Hematopoietic multipotent progenitor cell treated with erythropoietin and hydrocortisone succinate and interleukin-3 and kit ligand, for 17 days (in vitro differentiated cells): ENCODE data around the gene DISP3.

ENCODE experiments used
- DNase-seq: peaks from one replicate; pipeline ENCODE4 v3.0.0-alpha.2; 2015; ENCODE audit warnings: low spot score

DISP3 gene, protein sequence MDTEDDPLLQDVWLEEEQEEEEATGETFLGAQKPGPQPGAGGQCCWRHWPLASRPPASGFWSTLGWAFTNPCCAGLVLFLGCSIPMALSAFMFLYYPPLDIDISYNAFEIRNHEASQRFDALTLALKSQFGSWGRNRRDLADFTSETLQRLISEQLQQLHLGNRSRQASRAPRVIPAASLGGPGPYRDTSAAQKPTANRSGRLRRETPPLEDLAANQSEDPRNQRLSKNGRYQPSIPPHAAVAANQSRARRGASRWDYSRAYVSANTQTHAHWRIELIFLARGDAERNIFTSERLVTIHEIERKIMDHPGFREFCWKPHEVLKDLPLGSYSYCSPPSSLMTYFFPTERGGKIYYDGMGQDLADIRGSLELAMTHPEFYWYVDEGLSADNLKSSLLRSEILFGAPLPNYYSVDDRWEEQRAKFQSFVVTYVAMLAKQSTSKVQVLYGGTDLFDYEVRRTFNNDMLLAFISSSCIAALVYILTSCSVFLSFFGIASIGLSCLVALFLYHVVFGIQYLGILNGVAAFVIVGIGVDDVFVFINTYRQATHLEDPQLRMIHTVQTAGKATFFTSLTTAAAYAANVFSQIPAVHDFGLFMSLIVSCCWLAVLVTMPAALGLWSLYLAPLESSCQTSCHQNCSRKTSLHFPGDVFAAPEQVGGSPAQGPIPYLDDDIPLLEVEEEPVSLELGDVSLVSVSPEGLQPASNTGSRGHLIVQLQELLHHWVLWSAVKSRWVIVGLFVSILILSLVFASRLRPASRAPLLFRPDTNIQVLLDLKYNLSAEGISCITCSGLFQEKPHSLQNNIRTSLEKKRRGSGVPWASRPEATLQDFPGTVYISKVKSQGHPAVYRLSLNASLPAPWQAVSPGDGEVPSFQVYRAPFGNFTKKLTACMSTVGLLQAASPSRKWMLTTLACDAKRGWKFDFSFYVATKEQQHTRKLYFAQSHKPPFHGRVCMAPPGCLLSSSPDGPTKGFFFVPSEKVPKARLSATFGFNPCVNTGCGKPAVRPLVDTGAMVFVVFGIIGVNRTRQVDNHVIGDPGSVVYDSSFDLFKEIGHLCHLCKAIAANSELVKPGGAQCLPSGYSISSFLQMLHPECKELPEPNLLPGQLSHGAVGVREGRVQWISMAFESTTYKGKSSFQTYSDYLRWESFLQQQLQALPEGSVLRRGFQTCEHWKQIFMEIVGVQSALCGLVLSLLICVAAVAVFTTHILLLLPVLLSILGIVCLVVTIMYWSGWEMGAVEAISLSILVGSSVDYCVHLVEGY (N-terminal part only)

DNA sequence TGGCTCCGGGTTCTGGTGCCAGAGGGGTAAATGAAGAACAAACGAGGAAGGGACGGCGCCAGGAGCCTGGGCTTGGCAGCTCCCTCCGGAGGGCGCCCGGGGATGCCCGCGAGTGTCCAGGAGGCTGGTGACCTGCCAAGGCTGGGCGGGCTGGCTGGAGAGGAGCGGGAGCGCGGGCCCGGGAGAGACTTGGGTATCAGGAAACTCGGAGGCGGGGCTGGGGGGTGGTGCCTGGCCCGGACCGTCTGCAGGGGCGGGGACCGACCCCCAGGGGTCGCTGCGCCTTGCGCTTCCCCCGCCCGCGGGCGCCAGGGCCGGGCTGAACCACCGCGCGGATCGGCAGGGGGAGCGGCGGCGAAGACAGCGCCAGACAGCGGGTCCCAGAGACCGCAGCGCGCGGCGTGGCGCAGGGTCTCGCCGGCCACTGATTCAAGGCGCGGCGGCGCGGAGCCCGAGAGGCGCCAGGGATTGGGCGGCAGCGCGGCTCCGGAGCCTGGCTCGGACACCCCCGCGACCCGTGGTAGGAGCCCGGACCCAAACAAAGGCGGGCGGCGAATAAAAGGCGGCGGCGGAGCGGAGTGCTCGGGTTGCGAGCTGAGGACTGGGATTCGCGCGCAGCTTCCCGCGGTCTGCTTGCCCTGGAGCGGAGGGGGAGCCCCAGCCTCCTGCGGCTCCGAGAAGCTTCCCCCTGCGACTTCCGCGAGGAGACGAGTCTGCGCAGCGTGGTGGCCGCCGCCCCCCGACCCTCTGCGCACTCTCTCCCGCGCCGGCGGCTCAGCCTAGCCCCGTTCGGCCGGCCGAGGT, at the start of gene DISP3:
Gene DISP3, plus strand, starts transcription at position 585 of the 804 bp plus-strand sequence. CDS start 21,838 bp downstream, outside the sequence.
- DNase-seq: no peak

DNA sequence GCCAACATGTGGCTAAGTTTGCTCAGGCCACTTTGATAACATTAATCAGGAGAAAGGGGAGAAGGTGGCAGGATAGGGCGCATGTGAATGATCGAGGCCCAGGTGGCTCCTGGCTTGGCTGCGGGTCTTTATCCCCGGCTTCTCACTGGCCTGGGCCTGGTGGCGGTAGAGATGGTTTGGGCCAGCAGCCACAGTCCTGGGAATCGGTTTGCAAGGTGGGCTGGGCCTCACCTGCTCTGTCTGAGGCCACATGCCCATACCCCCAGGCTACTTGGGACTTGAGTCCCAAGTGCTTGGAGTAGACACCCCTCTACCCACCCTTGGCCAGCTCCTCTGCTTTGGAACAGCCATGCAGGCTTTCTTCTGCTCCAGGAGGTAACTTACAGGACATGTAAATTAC, 49.7 kb upstream of the DISP3 start:
- no peak for DNase-seq

DNA sequence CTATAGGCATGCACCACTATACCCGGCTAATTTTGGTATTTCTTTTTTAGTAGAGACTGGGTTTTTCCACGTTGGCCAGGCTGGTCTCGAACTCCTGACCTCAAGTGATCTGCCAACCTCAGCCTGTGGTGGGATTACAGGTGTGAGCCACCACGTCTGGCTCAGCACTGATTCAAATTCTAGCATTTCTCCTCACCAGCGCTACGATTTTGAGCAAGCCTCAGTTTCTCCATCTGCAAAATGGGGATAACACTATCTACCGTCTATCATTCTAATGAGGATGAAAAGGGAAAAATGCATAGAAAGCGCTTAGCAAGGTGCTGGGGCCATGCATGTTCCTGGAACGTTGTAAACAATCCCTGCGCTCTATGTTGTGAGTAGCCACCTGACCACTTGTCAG, 49.0 kb upstream of the DISP3 start:
- DNase-seq: no peak

DNA sequence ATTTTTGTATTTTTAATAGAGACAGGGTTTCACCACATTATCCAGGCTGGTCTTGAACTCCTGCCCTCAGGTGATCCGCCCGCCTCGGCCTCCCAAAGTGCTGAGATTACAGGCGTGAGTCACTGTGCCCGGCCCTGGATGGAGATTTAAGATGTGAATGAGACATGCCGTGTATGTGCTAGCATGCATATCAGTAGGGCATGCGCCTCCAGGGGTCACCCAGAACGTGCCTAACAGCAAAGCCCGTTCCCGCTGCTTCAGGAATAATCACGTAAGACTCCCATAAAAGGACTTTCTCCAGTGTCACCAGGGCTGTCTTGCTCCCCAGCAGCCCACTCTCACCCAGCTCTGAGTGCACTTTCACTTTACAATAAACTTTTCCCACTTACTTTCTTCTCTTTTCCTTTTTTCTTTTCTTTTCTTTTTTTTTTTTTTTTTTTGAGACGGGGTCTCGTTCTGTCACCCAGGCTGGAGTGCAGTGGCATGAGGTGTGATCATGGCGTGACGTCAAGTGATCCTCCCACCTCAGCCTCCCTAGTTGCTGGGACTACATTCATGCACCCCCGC, 46.9 kb upstream of the DISP3 start:
- no peak for DNase-seq

DNA sequence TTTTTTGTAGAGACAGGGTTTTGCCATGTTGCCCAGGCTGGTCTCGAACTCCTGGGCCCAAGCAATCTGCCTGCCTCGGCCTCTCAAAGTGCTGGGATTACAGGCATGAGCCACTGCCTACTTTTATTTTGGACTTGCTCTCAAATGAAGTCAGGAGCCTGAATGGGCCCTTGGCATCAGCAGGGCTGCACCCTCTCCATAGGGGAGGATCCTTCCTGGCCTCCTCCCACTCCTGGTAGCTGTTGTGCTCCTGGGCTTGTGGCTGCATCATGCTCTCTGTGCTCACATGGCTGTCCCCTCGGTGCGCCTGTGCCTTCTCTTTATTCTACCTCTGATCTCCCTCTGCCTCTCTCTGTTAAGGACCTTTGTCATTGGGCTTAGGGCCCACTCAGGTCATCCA, 46.4 kb upstream of the DISP3 start:
- DNase-seq: no peak

DNA sequence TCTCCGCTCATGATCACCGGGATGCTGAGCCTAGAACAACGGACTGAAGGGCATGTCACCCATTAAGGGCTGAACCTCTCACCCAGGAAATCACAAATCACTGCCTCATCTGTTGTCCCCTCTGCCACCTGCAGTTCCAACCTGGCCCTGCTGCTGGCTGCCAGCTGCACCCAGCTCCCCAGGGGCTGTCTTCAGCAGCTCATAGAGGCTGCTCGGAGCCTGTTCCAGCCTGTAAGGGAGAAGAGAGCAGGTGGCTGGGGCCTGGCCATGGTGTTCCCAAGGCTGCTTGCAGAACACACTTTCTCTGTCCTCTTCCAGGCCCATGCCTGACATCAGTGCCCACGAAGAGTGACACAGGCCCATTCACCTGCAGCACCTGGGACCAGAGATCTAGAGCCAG, 44.5 kb upstream of the DISP3 start:
- no peak for DNase-seq

DNA sequence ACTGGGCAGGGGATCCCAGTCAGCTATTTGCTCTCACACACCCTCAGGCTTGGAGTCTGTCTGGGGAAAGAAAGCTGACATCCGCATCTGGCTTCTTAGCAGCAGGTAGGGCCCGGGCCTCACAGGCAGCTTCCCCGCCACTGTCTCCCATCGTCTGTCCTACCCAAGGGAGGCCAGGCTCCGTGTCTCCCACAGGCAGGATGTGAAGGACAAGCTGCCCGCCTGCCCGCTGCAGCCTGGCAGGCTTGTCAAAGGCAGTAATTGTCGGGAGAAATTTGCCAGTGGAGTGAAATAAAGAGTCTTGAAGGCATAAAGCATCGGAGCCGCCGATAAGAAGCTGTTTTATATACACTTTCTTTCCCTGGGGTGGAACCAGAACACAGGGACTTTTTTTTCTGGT, 44.0 kb upstream of the DISP3 start:
- DNase-seq: no peak

DNA sequence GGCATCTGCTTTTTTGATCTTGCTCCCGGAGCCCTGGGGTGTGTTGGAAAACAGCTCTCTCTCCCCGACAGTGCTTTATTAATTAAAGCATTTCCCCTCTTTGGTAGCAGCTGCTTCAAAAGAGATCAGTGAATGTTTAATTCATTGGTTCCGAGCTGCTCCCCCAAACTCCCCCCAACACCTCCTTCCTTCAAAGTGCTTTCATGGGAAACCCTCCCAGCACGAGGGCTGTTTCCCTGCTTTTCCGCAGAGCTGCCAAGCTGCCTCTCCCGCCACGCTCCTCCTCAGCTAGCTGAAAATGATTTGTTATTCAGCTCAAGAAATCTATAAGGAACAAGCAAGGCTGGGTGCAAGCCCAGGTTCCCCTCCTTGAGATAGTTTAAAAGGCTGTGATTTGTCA, 40.0 kb upstream of the DISP3 start:
- no peak for DNase-seq

DNA sequence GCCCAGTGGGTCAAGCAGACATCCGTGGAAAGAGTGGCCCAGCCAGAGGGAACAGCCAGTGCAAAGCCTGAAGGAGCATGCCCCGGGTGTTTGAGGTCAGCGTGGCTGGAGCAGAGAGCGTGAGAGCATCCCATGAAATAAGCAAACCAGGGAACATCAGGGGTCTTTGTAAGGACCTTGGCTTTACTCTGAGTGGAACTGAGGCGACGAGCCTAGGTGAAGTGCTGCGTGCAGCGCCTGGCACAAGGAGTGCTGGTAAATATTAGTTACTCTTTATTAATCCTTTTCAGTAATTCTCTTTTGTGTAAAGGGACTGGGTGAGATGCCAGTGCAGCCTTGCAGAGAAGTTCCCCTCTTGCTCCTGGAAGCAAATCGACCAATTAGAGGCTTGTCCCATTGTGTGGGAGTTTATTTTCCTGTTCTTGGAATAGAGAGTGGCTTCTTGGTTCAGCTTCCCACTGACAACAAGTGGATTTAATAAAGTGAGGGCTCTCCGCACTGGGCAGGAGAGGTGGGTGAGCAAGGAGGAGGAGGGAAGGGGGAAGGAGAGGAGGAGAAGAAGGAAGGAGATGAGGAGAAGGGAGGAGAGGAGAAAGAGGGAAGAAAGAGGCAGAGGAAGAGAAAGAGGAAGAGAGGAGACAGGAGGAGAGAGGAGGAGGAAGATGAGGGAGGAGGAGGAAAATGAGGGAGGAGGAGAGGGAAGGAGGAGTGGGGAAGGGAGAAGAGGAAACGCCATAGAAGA, 37.6 kb upstream of the DISP3 start:
- DNase-seq: no peak

DNA sequence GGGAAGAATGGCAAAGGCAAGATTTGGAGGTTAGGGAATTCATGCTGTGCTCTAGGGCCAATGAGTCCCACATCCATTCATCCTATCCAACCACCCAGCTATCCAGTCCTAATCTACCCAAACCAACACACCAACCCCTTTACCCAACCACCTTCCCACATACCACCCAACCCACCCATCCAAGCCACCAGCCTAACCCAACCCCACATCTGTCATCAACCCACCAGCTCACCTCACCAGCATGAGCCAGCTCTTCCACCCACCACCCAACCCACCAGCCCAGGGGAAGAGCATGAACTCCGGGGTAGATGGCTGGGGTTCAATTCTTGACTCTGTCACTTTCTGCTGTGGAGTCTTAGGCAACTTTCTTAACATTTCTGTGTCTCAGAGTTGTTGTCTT, 35.9 kb upstream of the DISP3 start:
- DNase-seq: no peak

DNA sequence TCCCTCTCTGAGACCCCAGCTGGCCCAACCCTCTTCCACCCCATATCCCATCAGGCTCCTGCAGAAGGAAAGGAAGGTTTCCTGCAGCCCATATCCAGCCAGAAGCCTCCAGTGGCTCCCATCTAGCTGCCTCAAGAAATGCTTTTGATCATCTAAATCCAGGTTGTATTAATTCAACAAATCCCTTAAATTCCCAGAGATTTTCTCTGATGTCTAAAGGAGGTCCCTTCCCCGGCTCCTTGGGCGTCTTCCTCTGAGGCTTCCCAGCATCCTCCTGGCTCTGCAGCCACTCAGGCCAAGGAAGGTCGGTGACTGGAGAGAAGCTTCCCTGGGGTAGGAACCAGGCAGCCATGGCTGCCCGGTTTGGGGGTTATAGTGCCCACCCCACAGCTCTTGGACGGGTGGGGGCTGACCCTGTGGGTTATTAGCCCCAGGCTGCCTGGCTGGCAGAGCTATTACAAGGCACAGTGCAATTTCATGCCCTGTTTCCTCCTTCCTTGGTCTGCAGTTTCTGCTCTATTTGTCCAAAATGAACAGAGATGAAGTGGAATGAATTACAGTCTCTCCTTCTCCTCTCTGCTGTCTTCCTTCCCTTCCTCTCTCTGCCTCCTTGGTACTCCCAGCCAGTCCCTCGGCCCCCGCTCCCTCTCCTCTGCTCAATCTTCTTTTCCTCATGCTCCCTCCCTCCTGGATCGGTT, 34.8 kb upstream of the DISP3 start:
- no peak for DNase-seq

DNA sequence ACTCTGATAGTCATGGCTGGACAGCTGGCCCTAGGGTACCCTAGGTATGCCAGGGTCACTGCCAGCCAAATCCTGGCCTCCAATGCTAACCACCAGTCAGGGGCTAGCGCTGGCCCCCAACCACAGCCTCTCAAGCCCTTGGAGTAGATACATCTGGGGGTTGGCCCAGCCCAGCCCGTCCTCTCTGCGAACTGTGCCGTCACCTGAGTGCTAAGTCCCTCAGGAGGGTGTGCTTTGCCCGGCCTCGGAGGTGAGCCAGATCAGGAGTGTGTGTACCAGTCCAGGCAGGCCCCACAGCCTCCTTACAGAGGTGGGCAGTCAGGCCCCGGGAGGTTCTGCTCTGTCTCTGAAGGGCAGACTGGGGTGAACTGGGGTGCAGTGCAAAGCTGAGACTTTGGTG, 34.0 kb upstream of the DISP3 start:
- no peak for DNase-seq

DNA sequence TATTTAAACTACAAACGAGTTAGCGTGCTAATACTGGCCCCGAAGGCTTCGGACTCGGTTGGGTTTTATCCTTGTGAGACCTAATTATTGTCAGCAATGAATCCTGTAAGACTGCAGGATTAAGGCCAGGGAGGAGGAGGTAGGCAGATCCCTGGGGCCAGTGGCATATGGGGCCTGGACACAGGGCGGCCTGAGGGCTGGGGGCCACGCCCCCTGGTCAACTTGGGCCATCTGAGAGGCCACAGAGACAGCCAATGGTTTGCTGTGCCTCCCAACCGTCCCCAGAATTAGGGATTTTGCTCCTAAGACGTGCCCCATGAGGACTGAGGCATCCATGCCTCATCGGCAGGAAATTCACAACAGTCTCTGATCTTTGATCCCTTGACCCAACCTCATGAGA, 31.1 kb upstream of the DISP3 start:
- no peak for DNase-seq

DNA sequence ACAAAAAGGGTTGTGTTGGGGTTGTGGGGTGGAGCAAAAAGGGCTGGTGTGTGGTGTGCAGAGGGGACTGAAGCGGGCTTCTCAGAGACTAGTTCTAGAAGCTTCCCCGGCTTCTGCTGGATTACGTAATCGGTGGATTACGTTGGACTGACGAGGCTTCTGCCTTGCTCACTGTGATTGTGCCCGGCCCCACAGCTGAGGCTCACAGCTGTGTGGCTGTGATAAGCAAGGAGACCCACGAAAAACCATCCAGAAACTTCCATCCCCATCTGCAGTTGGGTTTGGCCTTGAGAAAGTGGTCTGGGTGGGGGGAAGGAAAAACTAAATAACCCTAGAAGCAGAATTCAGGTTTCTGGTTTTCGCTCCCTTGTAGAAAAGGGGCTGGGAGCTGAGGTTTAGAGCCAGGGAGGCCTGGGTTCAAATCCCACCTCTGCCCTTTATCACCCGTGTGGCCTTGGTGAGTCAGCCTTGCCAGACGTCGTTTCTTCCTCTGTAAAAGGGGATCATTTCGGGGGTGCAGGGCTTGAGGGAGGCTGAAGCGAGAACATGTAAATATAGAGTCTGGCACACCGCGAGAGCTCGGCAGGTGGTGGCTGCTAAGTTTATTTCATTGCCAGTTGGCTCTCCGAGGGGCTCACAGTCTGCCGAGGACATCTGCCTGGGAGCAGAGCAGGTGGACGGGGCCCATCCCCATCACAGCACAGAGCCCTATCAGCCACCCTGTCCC, 30.4 kb upstream of the DISP3 start:
- no peak for DNase-seq

DNA sequence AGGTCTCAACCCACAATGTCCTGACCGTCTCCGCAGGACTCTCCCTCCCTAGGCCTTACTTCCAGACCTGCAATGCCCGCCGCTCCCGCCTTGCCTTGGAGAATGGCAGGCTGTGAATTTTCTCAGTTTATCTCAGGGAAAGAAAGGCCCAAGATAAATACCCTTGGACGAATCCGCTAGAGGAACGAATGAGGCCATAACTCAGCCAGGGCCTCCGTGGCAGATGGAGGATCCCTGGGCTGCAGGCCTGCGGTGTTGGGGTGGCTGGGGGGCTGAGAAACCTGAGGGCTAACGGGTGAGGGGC, 29.9 kb upstream of the DISP3 start:
- DNase-seq: no peak

DNA sequence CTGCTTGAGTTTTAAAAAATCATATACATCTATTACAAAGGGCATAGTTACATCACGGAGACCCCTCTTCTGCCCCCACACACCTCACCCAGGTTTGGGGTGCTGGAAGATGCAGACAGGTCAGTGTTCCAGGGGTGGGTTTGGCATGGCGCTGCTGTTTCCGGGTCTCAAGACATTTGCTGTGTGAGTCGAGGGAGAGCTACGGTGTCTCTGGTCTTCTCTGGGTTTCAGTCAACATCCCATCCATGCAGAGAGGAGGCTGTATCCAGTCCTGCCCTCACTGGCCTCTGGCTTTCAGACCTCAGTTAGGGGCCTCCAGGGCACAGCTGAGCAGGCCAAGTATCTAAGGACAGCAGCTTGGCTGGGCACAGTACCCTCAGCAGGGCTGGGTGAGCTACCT, 28.6 kb upstream of the DISP3 start:
- DNase-seq: no peak

DNA sequence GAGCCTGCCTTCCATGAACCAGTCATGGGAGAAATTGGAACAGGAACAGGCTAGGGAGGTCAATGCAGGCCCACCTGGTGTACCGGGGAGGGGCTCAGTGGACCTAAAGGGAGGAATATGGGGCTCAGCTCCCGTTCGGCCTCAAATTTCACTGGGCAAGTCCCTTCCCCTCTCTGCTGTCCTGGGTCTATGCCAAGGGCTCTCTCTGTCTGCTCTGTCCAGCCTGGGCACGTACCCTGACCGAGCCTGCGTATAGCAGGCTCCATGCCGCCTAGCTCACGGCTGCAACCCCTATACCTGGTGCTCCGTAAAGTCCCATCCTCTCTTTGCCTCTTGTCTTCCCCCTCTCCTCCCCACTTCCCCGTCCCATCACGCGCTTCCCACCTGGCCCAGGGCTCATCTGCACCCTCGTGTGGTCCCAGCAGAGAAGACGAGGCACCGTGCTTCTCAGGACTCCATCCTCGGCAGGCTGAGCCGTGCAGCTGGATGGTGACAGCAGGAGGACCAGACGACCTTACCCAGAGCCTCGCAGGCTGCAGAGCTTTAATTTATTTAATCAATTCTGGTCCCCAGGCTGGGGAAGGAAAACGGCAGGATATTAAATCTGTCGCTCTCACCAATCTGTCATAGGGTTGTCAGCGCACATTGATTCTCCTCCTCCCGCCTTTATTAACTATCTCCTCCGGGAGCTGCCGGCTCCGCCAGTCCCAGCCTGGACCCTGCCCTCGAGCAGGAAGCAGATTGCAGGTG, 25.0 kb upstream of the DISP3 start:
- DNase-seq: no peak

DNA sequence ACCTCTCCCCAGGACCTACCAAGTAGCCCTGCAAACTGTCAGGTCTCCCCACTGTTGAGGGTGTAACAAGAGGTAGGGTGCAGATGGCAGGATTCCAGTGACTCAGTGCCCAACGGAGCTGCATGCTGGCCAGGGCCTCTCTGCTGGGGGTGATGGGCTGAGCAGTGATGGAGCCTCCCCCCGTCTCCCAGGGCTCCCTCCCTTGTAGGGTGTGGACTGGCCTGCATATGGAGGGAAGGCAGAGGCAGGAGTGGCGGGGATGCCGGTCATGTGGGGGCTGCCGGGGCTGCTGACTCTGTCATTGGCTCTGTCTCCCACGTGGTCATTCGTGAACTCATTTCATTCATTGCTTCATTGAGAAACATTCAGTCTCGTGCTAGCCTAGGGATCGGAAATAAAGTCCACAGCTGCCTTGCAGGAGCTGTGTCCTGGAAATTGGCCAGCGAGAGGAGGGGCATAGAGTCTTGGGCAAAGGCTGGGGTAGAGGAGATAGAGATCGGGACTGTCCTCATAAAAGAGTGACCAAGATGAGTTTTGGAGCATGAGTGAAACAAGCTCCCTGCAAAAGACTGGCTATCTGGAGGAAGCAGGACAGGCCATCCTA, 22.9 kb upstream of the DISP3 start:
- no peak for DNase-seq
